GM12878 (cell line): ENCODE measurements around the gene TRIM39. TPM values are rescaled to one million over a fixed set of nuclear protein-coding genes. Genes with fewer than 3 reads are reported as not detected.

ENCODE experiments used
- BACH1 ChIP-seq: fragments of 450-650 bp; IDR thresholded peaks from 2 replicates; pipeline ENCODE4 v1.6.1; 2017; ENCODE audit warnings: mild to moderate bottlenecking, borderline replicate concordance
- CHD2 ChIP-seq: IDR thresholded peaks from 2 replicates; pipeline ENCODE4 v1.6.1; 2011; ENCODE audit warnings: low read depth, low read length, improper control_type of control experiment, borderline replicate concordance
- CREM ChIP-seq: IDR thresholded peaks from 2 replicates; pipeline ENCODE4 v1.6.1; 2014; ENCODE audit warnings: antibody characterized with exemption, low read depth
- DPF2 ChIP-seq: fragments of 450-650 bp; IDR thresholded peaks from 2 replicates; pipeline ENCODE4 v1.6.1; 2017; ENCODE audit warnings: mild to moderate bottlenecking
- EGR1 ChIP-seq, 2 experiments: IDR thresholded peaks; 1 replicate in 1 of 2; 2 replicates in 1 of 2; pipeline ENCODE4 v1.6.1; 2011 to 2012; ENCODE audit warnings: low read depth in 2 of 2, low read length in 2 of 2, borderline replicate concordance in 1 of 2, mild to moderate bottlenecking in 1 of 2, moderate library complexity in 1 of 2
- GATAD2B ChIP-seq: fragments of 450-650 bp; conservative IDR thresholded peaks from 2 replicates; pipeline ENCODE4 v1.6.1; 2017; ENCODE audit warnings: low read depth, mild to moderate bottlenecking, moderate library complexity
- HCFC1 ChIP-seq: fragments of 150-350 bp; IDR thresholded peaks from 2 replicates; pipeline ENCODE4 v1.6.1; 2014; ENCODE audit warnings: low read length
- HDGF ChIP-seq: fragments of 450-650 bp; IDR thresholded peaks from 2 replicates; pipeline ENCODE4 v1.6.1; 2016; ENCODE audit warnings: antibody characterized with exemption
- IKZF1 ChIP-seq: fragments of 450-650 bp; conservative IDR thresholded peaks from 2 replicates; pipeline ENCODE4 v1.6.1; 2017; ENCODE audit warnings: antibody characterized with exemption, mild to moderate bottlenecking
- POLR2A ChIP-seq: IDR thresholded peaks from 2 replicates; pipeline ENCODE4 v1.6.1; 2011; ENCODE audit warnings: low read depth, mild to moderate bottlenecking, low read length
- POLR2AphosphoS2 ChIP-seq: IDR thresholded peaks from 2 replicates; pipeline ENCODE4 v1.6.1; 2011; ENCODE audit warnings: low read depth, mild to moderate bottlenecking, low read length, improper control_type of control experiment, moderate library complexity
- RB1 ChIP-seq: fragments of 450-650 bp; formaldehyde crosslinking; IDR thresholded peaks from 2 replicates; pipeline ENCODE4 v1.6.1; 2017; ENCODE audit warnings: mild to moderate bottlenecking, borderline replicate concordance
- RUNX3 ChIP-seq: IDR thresholded peaks from 2 replicates; pipeline ENCODE4 v1.6.1; 2012; ENCODE audit warnings: low read length, inconsistent platforms
- SP1 ChIP-seq: IDR thresholded peaks from one replicate; pipeline ENCODE4 v1.6.1; 2011; ENCODE audit warnings: low read depth, low read length
- SREBF1 ChIP-seq: IDR thresholded peaks from 2 replicates; pipeline ENCODE4 v1.6.1; 2012; ENCODE audit warnings: mild to moderate bottlenecking, low read length
- TAF1 ChIP-seq: IDR thresholded peaks from 2 replicates; pipeline ENCODE4 v1.6.1; 2011; ENCODE audit warnings: mild to moderate bottlenecking, low read depth, low read length, borderline replicate concordance
- TCF3 ChIP-seq: IDR thresholded peaks from 2 replicates; pipeline ENCODE4 v1.6.1; 2012; ENCODE audit warnings: low read depth, mild to moderate bottlenecking, low read length, borderline replicate concordance; ENCODE audit not compliant: insufficient read depth
- YY1 ChIP-seq: IDR thresholded peaks from 2 replicates; pipeline ENCODE4 v1.6.1; 2011; ENCODE audit warnings: low read depth, mild to moderate bottlenecking, low read length
- ZBED1 ChIP-seq: IDR thresholded peaks from 2 replicates; pipeline ENCODE4 v1.6.1; 2016; ENCODE audit warnings: borderline replicate concordance
- ZNF622 ChIP-seq: fragments of 450-650 bp; IDR thresholded peaks from 2 replicates; pipeline ENCODE4 v1.6.1; 2017; ENCODE audit warnings: mild to moderate bottlenecking, inconsistent platforms
- polyA plus RNA-seq, 11 experiments: library from polyadenylated mRNA; depleted of rRNA in 4 of 11; unstranded in 6 of 11; stranded (reverse) in 5 of 11; fragments of >200 nt; fragmentation: Nextera tagmentation in 4 of 11; fragmentation: Illumina TruSeq in 1 of 11; extraction: Ambion mirVana in 4 of 11; extraction: Trizol in 1 of 11; gene quantifications; 1 replicate in 1 of 11; 2 replicates in 10 of 11; pipeline versions ENCODE4 v1.2.1 to v1.2.3, GENCODE V29; 2011 to 2016; ENCODE audit warnings: inconsistent platforms in 2 of 11, missing spikeins in 2 of 11, low read depth in 1 of 11
- total RNA-seq, 4 experiments: library from RNA; depleted of rRNA in 3 of 4; stranded (reverse); fragments of >200 nt in 3 of 4; fragmentation: Illumina TruSeq in 1 of 4; extraction: Trizol in 1 of 4; gene quantifications; 2 replicates each; pipeline versions ENCODE4 v1.2.1 to v1.2.3, GENCODE V29; 2013 to 2021
- TF ChIP-seq, protein P1 (sequence below): fragments of 450-650 bp; IDR thresholded peaks from 2 replicates; pipeline ENCODE4 v1.6.1; 2016; ENCODE audit warnings: mild to moderate bottlenecking
- TF ChIP-seq, protein P2 (sequence below): fragments of 450-650 bp; IDR thresholded peaks from 2 replicates; pipeline ENCODE4 v1.6.1; 2017; ENCODE audit warnings: antibody characterized with exemption, mild to moderate bottlenecking, moderate library complexity
- TF ChIP-seq, protein P3 (sequence below): IDR thresholded peaks from 2 replicates; pipeline ENCODE4 v1.6.1; 2012; ENCODE audit warnings: low read depth, low read length, improper control_type of control experiment
- TF ChIP-seq, protein P4 (sequence below): IDR thresholded peaks from 2 replicates; pipeline ENCODE4 v1.6.1; 2012; ENCODE audit warnings: low read depth, low read length, improper control_type of control experiment
- TF ChIP-seq, protein P5 (sequence below): fragments of 450-650 bp; IDR thresholded peaks from 2 replicates; pipeline ENCODE4 v1.6.1; 2017; ENCODE audit warnings: low read depth, mild to moderate bottlenecking, moderate library complexity

The TRIM39 gene
- total and polyA plus RNA-seq, 10 of the 15 experiments (the other 5 are each of a cell fraction or from before 2014, with no cell fraction given) = 3.0 to 11.9 (median 8.8) TPM

DNA sequence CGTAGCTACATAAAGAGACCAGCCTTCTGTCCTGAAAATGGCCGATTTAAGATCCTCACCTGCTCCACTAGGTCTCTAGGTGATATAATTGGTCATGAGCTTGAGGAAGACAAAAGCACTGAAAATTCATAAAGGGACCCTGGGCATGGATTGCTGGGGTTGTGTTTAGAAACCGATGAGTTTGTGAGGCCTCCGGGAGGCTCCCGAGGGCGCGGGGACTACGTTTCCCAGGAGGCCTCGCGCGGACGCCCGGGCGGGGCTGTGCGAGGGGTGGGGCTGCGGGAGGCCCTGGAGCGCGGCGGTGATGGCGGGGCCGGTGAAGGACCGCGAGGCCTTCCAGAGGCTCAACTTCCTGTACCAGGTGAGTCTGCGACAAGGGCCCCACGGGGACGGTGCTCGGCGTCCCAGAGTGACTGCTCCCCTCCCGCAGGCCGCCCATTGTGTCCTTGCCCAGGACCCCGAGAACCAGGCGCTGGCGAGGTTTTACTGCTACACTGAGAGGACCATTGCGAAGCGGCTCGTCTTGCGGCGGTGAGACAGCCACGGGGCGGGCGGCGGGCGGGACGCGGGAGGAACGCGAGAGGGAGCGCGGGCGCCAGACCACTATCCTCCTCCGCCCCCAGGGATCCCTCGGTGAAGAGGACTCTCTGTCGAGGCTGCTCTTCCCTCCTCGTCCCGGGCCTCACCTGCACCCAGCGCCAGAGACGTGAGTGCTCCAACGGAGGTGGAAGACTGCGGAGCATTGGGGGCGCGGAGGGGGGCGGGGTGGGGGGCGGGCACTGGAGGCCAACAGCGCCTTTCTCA is 18.3 kb downstream of the TRIM39 start, which contains the start of gene RPP21 (continued):
- TF ChIP-seq, protein P1, sequence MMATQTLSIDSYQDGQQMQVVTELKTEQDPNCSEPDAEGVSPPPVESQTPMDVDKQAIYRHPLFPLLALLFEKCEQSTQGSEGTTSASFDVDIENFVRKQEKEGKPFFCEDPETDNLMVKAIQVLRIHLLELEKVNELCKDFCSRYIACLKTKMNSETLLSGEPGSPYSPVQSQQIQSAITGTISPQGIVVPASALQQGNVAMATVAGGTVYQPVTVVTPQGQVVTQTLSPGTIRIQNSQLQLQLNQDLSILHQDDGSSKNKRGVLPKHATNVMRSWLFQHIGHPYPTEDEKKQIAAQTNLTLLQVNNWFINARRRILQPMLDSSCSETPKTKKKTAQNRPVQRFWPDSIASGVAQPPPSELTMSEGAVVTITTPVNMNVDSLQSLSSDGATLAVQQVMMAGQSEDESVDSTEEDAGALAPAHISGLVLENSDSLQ = no peak; the same call in 1 of the 2 replicates
- peak; percentile 81; the same call in 1 of the 2 replicates for TF ChIP-seq CHD2
- TF ChIP-seq CREM = peak; percentile 58
- TF ChIP-seq IKZF1 = peak; percentile 73
- no peak for TF ChIP-seq ZBED1
- TF ChIP-seq SP1 = peak; percentile 8
- peak; percentile 68 for TF ChIP-seq SREBF1
- TF ChIP-seq, protein P2, sequence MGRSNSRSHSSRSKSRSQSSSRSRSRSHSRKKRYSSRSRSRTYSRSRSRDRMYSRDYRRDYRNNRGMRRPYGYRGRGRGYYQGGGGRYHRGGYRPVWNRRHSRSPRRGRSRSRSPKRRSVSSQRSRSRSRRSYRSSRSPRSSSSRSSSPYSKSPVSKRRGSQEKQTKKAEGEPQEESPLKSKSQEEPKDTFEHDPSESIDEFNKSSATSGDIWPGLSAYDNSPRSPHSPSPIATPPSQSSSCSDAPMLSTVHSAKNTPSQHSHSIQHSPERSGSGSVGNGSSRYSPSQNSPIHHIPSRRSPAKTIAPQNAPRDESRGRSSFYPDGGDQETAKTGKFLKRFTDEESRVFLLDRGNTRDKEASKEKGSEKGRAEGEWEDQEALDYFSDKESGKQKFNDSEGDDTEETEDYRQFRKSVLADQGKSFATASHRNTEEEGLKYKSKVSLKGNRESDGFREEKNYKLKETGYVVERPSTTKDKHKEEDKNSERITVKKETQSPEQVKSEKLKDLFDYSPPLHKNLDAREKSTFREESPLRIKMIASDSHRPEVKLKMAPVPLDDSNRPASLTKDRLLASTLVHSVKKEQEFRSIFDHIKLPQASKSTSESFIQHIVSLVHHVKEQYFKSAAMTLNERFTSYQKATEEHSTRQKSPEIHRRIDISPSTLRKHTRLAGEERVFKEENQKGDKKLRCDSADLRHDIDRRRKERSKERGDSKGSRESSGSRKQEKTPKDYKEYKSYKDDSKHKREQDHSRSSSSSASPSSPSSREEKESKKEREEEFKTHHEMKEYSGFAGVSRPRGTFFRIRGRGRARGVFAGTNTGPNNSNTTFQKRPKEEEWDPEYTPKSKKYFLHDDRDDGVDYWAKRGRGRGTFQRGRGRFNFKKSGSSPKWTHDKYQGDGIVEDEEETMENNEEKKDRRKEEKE = no peak
- TF ChIP-seq HCFC1 = peak; percentile 90
- TF ChIP-seq GATAD2B = peak; percentile 76
- 0 out of 3 replicates have a peak, but pooled peaks of 1 of the 2 experiments have one; percentile 12 for TF ChIP-seq EGR1 (IDR thresholded peaks at IDR 0.05; ENCODE audit: borderline replicate concordance in 1 of 2, low read depth in 2 of 2, low read length in 2 of 2)
- TF ChIP-seq TAF1 = peak; percentile 93
- peak; percentile 63; the same call in 1 of the 2 replicates for TF ChIP-seq DPF2
- TF ChIP-seq RUNX3 = 0 out of 2 replicates have a peak, but pooled peaks have one; percentile 36
- TF ChIP-seq BACH1 = peak; percentile 69; the same call in 1 of the 2 replicates
- TF ChIP-seq POLR2A = peak; percentile 98
- TF ChIP-seq, protein P3, sequence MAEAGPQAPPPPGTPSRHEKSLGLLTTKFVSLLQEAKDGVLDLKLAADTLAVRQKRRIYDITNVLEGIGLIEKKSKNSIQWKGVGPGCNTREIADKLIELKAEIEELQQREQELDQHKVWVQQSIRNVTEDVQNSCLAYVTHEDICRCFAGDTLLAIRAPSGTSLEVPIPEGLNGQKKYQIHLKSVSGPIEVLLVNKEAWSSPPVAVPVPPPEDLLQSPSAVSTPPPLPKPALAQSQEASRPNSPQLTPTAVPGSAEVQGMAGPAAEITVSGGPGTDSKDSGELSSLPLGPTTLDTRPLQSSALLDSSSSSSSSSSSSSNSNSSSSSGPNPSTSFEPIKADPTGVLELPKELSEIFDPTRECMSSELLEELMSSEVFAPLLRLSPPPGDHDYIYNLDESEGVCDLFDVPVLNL = 0 out of 2 replicates have a peak, but pooled peaks have one; percentile 6
- peak; percentile 86; the same call in 1 of the 2 replicates for TF ChIP-seq RB1
- TF ChIP-seq, protein P4, sequence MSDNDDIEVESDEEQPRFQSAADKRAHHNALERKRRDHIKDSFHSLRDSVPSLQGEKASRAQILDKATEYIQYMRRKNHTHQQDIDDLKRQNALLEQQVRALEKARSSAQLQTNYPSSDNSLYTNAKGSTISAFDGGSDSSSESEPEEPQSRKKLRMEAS = peak; percentile 46; the same call in 1 of the 2 replicates
- peak; percentile 95 for TF ChIP-seq YY1
- TF ChIP-seq POLR2AphosphoS2 = peak; percentile 92
- TF ChIP-seq, protein P5, sequence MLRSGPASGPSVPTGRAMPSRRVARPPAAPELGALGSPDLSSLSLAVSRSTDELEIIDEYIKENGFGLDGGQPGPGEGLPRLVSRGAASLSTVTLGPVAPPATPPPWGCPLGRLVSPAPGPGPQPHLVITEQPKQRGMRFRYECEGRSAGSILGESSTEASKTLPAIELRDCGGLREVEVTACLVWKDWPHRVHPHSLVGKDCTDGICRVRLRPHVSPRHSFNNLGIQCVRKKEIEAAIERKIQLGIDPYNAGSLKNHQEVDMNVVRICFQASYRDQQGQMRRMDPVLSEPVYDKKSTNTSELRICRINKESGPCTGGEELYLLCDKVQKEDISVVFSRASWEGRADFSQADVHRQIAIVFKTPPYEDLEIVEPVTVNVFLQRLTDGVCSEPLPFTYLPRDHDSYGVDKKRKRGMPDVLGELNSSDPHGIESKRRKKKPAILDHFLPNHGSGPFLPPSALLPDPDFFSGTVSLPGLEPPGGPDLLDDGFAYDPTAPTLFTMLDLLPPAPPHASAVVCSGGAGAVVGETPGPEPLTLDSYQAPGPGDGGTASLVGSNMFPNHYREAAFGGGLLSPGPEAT = 0 out of 2 replicates have a peak, but pooled peaks have one; percentile 8
- TF ChIP-seq ZNF622 = no peak
- peak; percentile 81; the same call in 1 of the 2 replicates for TF ChIP-seq HDGF
- 0 out of 2 replicates have a peak, but pooled peaks have one; percentile 37 for TF ChIP-seq TCF3
